OCI-LY1 (cell line): ENCODE results near the gene KLK7.

ENCODE experiments used
- H2AFZ ChIP-seq: fragments of 200-600 bp; sonication (generic), shearing (Covaris generic); 2 replicates; pipeline ENCODE4 v1.6.0; 2014; ENCODE audit warnings: antibody characterized with exemption, mild to moderate bottlenecking, low read length
- H3F3A ChIP-seq: fragments of 200-600 bp; sonication (generic), shearing (Covaris generic); 2 replicates; pipeline ENCODE4 v1.6.0; 2014; ENCODE audit warnings: mild to moderate bottlenecking, antibody characterized with exemption, low read length, moderate library complexity; ENCODE audit not compliant: insufficient read depth
- H3K27ac ChIP-seq: fragments of 200-600 bp; sonication (generic); 2 replicates; pipeline ENCODE4 v1.5.1; 2014; ENCODE audit warnings: low read length, mixed run types, mild to moderate bottlenecking, low read depth; ENCODE audit not compliant: poor library complexity, severe bottlenecking
- H3K27me3 ChIP-seq: fragments of 200-600 bp; sonication (generic); 2 replicates; pipeline ENCODE4 v1.6.0; 2014; ENCODE audit warnings: antibody characterized with exemption, mild to moderate bottlenecking, low read length, moderate library complexity; ENCODE audit not compliant: insufficient read depth
- H3K36me3 ChIP-seq: fragments of 200-600 bp; sonication (generic); 2 replicates; pipeline ENCODE4 v1.6.1; 2014; ENCODE audit warnings: mild to moderate bottlenecking, antibody characterized with exemption, low read length, moderate library complexity, mixed read lengths; ENCODE audit not compliant: insufficient read depth
- H3K4me1 ChIP-seq: fragments of 200-600 bp; sonication (generic); 2 replicates; pipeline ENCODE4 v1.5.1; 2014; ENCODE audit warnings: mild to moderate bottlenecking, low read length, moderate library complexity; ENCODE audit not compliant: insufficient read depth, severe bottlenecking
- H3K4me2 ChIP-seq: fragments of 200-600 bp; sonication (generic), shearing (Covaris generic); 2 replicates; pipeline ENCODE4 v1.6.1; 2014; ENCODE audit warnings: low read length
- H3K4me3 ChIP-seq: fragments of 200-600 bp; sonication (generic); 2 replicates; pipeline ENCODE4 v1.5.1; 2014; ENCODE audit warnings: low read length, low read depth, mild to moderate bottlenecking, mixed read lengths; ENCODE audit not compliant: poor library complexity, severe bottlenecking
- H3K79me2 ChIP-seq: fragments of 200-600 bp; shearing (Covaris generic); 2 replicates; pipeline ENCODE4 v1.6.1; 2016; ENCODE audit warnings: mixed run types, low read length, mixed read lengths; ENCODE audit not compliant: insufficient read depth
- H3K9ac ChIP-seq: fragments of 200-600 bp; sonication (generic), shearing (Covaris generic); 2 replicates; pipeline ENCODE4 v1.6.1; 2014; ENCODE audit warnings: mild to moderate bottlenecking, low read length, mixed read lengths
- H3K9me2 ChIP-seq: fragments of 200-600 bp; sonication (generic), shearing (Covaris generic); 2 replicates; pipeline ENCODE4 v1.6.1; 2014; ENCODE audit warnings: low read depth, mild to moderate bottlenecking, low read length, mixed read lengths
- H3K9me3 ChIP-seq: fragments of 200-600 bp; shearing (Covaris generic); 2 replicates; pipeline ENCODE4 v1.6.1; 2014; ENCODE audit warnings: low read length, mixed read lengths
- H4K20me1 ChIP-seq: fragments of 200-600 bp; sonication (generic), shearing (Covaris generic); 2 replicates; pipeline ENCODE4 v1.6.0; 2016; ENCODE audit warnings: mild to moderate bottlenecking, low read length; ENCODE audit not compliant: insufficient read depth
- EZH2 ChIP-seq: fragments of 200-600 bp; sonication (generic), shearing (Covaris generic); IDR thresholded peaks from 2 replicates; pipeline ENCODE4 v1.8.0; 2017; ENCODE audit warnings: borderline replicate concordance, mixed run types, mild to moderate bottlenecking, antibody characterized with exemption, low read length, moderate library complexity, mixed read lengths
- TF ChIP-seq, protein P1 (sequence below): fragments of 200-600 bp; sonication (generic), shearing (Covaris generic); IDR thresholded peaks from 2 replicates; pipeline ENCODE4 v1.5.1; 2017; ENCODE audit warnings: mild to moderate bottlenecking, antibody characterized with exemption, low read length, moderate library complexity, mixed read lengths

KLK7 gene

DNA sequence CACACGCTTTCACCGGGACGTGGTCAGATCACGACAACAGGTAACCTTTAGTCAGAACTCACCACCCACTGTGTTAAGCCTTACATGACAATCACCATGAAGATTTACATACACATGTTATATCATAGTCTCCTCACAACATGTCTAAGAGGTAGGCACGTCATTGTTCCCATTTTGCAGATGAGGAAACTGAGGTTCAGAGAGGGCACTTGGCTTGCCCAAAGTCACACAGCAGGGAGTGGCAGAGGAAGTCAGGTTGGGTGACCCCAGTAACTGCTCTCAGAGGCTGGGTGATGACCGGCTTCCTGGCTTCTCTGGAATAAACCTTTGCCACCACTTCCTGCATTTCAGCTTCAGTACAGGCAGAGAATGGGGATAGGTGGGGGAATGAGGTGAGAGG lies 30.5 kb upstream of the KLK7 start:
- Histone ChIP-seq H3K9me2 (no peaks in the 10 kb centered on the region), H3K4me1 (no peaks in the 10 kb centered on the region), H3K79me2 (no peaks in the 10 kb centered on the region), H3K9ac (no peak overlapping the region), H2AFZ (no peak overlapping the region), H3K27me3 (no peaks in the 10 kb centered on the region), H3K27ac (no peak overlapping the region), H3K4me3 (no peak overlapping the region), H3K9me3 (no peaks in the 10 kb centered on the region), H3K4me2 (no peak overlapping the region), H3F3A (no peaks in the 10 kb centered on the region), H4K20me1 (no peaks in the 10 kb centered on the region), H3K36me3 (no peaks in the 10 kb centered on the region)
- no peak for TF ChIP-seq EZH2
- TF ChIP-seq, protein P1, sequence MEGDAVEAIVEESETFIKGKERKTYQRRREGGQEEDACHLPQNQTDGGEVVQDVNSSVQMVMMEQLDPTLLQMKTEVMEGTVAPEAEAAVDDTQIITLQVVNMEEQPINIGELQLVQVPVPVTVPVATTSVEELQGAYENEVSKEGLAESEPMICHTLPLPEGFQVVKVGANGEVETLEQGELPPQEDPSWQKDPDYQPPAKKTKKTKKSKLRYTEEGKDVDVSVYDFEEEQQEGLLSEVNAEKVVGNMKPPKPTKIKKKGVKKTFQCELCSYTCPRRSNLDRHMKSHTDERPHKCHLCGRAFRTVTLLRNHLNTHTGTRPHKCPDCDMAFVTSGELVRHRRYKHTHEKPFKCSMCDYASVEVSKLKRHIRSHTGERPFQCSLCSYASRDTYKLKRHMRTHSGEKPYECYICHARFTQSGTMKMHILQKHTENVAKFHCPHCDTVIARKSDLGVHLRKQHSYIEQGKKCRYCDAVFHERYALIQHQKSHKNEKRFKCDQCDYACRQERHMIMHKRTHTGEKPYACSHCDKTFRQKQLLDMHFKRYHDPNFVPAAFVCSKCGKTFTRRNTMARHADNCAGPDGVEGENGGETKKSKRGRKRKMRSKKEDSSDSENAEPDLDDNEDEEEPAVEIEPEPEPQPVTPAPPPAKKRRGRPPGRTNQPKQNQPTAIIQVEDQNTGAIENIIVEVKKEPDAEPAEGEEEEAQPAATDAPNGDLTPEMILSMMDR = no peak

DNA sequence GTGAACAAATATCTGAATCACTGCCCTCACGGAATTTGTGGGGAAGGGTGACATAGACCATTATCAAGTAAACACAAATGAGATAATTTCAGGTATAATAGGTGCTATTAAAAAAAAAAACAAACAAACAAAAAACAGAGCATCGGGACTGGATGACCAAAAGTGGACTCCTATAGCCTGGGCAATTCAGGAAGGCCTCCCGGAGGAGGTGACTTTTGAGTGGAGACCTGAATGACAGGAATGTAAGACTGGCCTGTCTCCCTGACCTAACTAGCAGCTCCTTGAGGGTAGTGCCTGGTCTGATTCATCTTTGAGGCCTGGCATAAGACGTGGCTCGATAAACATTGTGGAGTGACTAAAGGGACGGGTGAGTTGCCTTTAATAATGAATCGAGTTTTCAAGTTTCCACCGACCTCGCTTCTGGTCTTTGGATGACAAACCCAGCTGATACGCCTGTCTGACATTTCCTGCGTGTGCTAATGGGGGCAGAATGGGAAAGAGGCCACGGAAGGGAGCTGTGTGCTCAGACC lies 29.0 kb upstream of the KLK7 start:
- Histone ChIP-seq H3K4me1 (no peaks in the 10 kb centered on the region), H2AFZ (no peak overlapping the region), H3K27me3 (no peaks in the 10 kb centered on the region)

DNA sequence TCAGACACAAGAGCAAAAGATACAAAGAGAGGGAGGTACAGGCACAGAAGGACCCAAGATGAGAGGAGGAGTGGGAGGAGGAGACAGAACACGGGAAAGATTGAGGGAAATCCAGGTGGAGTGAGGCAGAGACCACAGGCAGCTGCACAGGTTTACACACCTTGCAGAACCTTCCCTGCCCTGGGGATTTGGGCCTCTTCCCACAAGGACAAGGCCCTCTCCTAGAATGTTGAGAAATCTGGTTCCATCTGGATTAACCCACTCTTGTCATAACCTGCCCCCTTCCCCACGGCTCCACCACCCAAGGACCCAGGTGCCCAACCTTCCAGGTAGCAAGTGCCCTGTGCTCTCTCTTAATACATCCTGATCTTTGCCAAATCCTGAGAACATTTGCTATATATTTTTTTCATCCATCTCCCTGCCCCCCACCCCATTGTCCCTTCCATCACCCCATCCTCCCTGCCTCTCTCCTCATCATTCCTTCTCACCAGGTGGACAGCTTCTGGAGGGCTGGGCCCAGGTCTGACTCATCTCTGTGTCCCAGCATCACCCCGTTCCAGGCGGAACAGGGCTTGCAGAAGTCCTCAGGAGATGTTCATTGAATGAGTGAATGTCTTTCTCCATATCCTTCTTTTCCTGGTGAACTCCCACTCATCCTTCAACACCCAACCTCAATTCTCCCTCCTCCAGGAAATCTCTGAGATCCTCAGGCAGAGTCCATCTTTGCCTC lies 26.5 kb upstream of the KLK7 start:
- no peaks in the 10 kb centered on the region for H3K36me3 ChIP-seq
- H3K4me2 ChIP-seq = no peak overlapping the region
- no peaks in the 10 kb centered on the region for H3K27me3 ChIP-seq
- no peaks in the 10 kb centered on the region for H3F3A ChIP-seq
- H3K9ac ChIP-seq = no peak overlapping the region
- no peak overlapping the region for H3K27ac ChIP-seq
- H2AFZ ChIP-seq = no peak overlapping the region
- no peaks in the 10 kb centered on the region for H4K20me1 ChIP-seq
- H3K4me3 ChIP-seq = no peak overlapping the region
- no peaks in the 10 kb centered on the region for H3K4me1 ChIP-seq
- H3K9me2 ChIP-seq = no peaks in the 10 kb centered on the region
- H3K79me2 ChIP-seq = no peaks in the 10 kb centered on the region
- no peak for TF ChIP-seq EZH2
- no peaks in the 10 kb centered on the region for H3K9me3 ChIP-seq

More for the DNA sequence above, 29.0 kb upstream of the KLK7 start:
- TF ChIP-seq EZH2 = no peak
- TF ChIP-seq, protein P1 = no peak
- Histone ChIP-seq H3K9me3 (no peaks in the 10 kb centered on the region), H4K20me1 (no peaks in the 10 kb centered on the region), H3K9me2 (no peaks in the 10 kb centered on the region), H3K9ac (no peak overlapping the region), H3K27ac (no peak overlapping the region), H3K36me3 (no peaks in the 10 kb centered on the region), H3K4me2 (no peak overlapping the region), H3K79me2 (no peaks in the 10 kb centered on the region), H3K4me3 (no peak overlapping the region), H3F3A (no peaks in the 10 kb centered on the region)
